HepG2 (cell line): ENCODE results near the gene NAT14. TPM values are rescaled to one million over a fixed set of nuclear protein-coding genes. Genes with fewer than 3 reads are reported as not detected.
A peak's percentile ranks its signal among the peaks of the same experiment; 100 is the strongest.

Source experiments
- ARNT2 ChIP-seq: sonication (generic); formaldehyde crosslinking; IDR thresholded peaks from 2 replicates; pipeline ENCODE4 v1.8.0; 2022; ENCODE audit warnings: mild to moderate bottlenecking, low read depth, missing genetic modification reagents, moderate library complexity
- ATAD3A ChIP-seq: sonication (generic); formaldehyde crosslinking; IDR thresholded peaks from 2 replicates; pipeline ENCODE4 v1.4.0; 2020; ENCODE audit warnings: missing genetic modification reagents
- BHLHE40 ChIP-seq: IDR thresholded peaks from 2 replicates; pipeline ENCODE4 v1.6.1; 2011; ENCODE audit warnings: low read length, improper control_type of control experiment
- CBX1 ChIP-seq: IDR thresholded peaks from one replicate; pipeline ENCODE4 v1.6.1; 2016; ENCODE audit warnings: antibody characterized with exemption, low read depth
- CEBPB ChIP-seq: IDR thresholded peaks from 2 replicates; pipeline ENCODE4 v1.6.1; 2011; ENCODE audit warnings: low read depth, low read length, improper control_type of control experiment, borderline replicate concordance
- ELF4 ChIP-seq: sonication (generic); formaldehyde crosslinking; IDR thresholded peaks from 2 replicates; pipeline ENCODE4 v1.5.0; 2020; ENCODE audit warnings: missing genetic modification reagents, mild to moderate bottlenecking, moderate library complexity, borderline replicate concordance
- FOXP1 ChIP-seq, 2 experiments: fragments of 450-650 bp in 1 of 2; IDR thresholded peaks; 2 replicates each; pipeline ENCODE4 v1.6.1; 2017 to 2018; ENCODE audit warnings: antibody characterized with exemption in 1 of 2
- GATA4 ChIP-seq: sonication (generic); IDR thresholded peaks from 2 replicates; pipeline ENCODE4 v1.6.1; 2016; ENCODE audit warnings: antibody characterized with exemption, low read depth, borderline replicate concordance
- KMT2B ChIP-seq: IDR thresholded peaks from 2 replicates; pipeline ENCODE4 v1.6.1; 2016; ENCODE audit warnings: missing genetic modification reagents, missing compliant biosample characterization
- NCOR1 ChIP-seq: fragments of 200-600 bp; sonication (generic); IDR thresholded peaks from 2 replicates; pipeline ENCODE4 v1.7.0; 2017; ENCODE audit warnings: antibody characterized with exemption, low read length, borderline replicate concordance
- SETDB1 ChIP-seq: sonication (generic); formaldehyde crosslinking; IDR thresholded peaks from 2 replicates; pipeline ENCODE4 v1.5.1; 2020; ENCODE audit warnings: missing genetic modification reagents, mild to moderate bottlenecking, borderline replicate concordance
- SMARCC2 ChIP-seq: fragments of 450-650 bp; IDR thresholded peaks from 2 replicates; pipeline ENCODE4 v1.6.1; 2017; ENCODE audit warnings: antibody characterized with exemption, mild to moderate bottlenecking
- TBX2 ChIP-seq: sonication (generic); formaldehyde crosslinking; IDR thresholded peaks from 2 replicates; pipeline ENCODE4 v1.5.0; 2020; ENCODE audit warnings: missing genetic modification reagents, mild to moderate bottlenecking, borderline replicate concordance
- ZNF446 ChIP-seq: sonication (generic); formaldehyde crosslinking; IDR thresholded peaks from 2 replicates; pipeline ENCODE4 v1.5.0; 2020; ENCODE audit warnings: mild to moderate bottlenecking, missing genetic modification reagents
- ZNF530 ChIP-seq: sonication (generic); formaldehyde crosslinking; IDR thresholded peaks from 2 replicates; pipeline ENCODE4 v1.5.0; 2020; ENCODE audit warnings: low read depth, mild to moderate bottlenecking, missing genetic modification reagents
- ZNF672 ChIP-seq: sonication (generic); formaldehyde crosslinking; IDR thresholded peaks from 2 replicates; pipeline ENCODE4 v1.8.1; 2022; ENCODE audit warnings: missing genetic modification reagents
- ZNF724P ChIP-seq: sonication (generic); formaldehyde crosslinking; IDR thresholded peaks from 2 replicates; pipeline ENCODE4 v1.8.0; 2022; ENCODE audit warnings: missing genetic modification reagents, borderline replicate concordance
- polyA plus RNA-seq, 8 experiments: library from polyadenylated mRNA; depleted of rRNA in 3 of 8; stranded (reverse) in 7 of 8; unstranded in 1 of 8; fragments of >200 nt; fragmentation: Illumina TruSeq in 4 of 8; extraction: Trizol in 4 of 8; gene quantifications; 2 replicates each; pipeline versions ENCODE4 v1.2.1 to v1.2.3, GENCODE V29; 2011 to 2016; ENCODE audit warnings: low read depth in 4 of 8, missing spikeins in 1 of 8, mixed read lengths in 1 of 8; ENCODE audit not compliant: insufficient read depth in 1 of 8
- total RNA-seq, 5 experiments: library from RNA; depleted of rRNA; stranded (reverse); fragments of >200 nt; fragmentation: Illumina TruSeq; extraction: Trizol; gene quantifications; 2 replicates each; pipeline ENCODE4 v1.2.3, GENCODE V29; 2016; ENCODE audit warnings: low read depth in 1 of 5
- TF ChIP-seq, protein P1 (sequence below): IDR thresholded peaks from 2 replicates; pipeline ENCODE4 v1.6.1; 2012; ENCODE audit warnings: inconsistent platforms
- TF ChIP-seq, protein P2 (sequence below), 2 experiments: sonication (generic) in 1 of 2; formaldehyde crosslinking in 1 of 2; IDR thresholded peaks; 2 replicates each; pipeline versions ENCODE4 v1.5.1 to v1.6.1; 2011 to 2020; ENCODE audit warnings: borderline replicate concordance in 1 of 2, low read depth in 1 of 2, low read length in 1 of 2, mild to moderate bottlenecking in 1 of 2, missing genetic modification reagents in 1 of 2, moderate library complexity in 1 of 2
- TF ChIP-seq, protein P3 (sequence below): sonication (generic); formaldehyde crosslinking; IDR thresholded peaks from 2 replicates; pipeline ENCODE4 v1.8.1; 2022; ENCODE audit warnings: low read depth, mild to moderate bottlenecking, missing genetic modification reagents
- TF ChIP-seq, protein P4 (sequence below): sonication (generic); formaldehyde crosslinking; IDR thresholded peaks from 2 replicates; pipeline ENCODE4 v1.4.0; 2020; ENCODE audit warnings: missing genetic modification reagents
- TF ChIP-seq, protein P5 (sequence below): sonication (generic); formaldehyde crosslinking; IDR thresholded peaks from 2 replicates; pipeline ENCODE4 v1.8.1; 2022; ENCODE audit warnings: mild to moderate bottlenecking, missing genetic modification reagents

The NAT14 gene
- total and polyA plus RNA-seq, 2 of the 13 experiments (the other 11 are each of a cell fraction or from before 2014, with no cell fraction given): 20.7 to 22.3 TPM

DNA sequence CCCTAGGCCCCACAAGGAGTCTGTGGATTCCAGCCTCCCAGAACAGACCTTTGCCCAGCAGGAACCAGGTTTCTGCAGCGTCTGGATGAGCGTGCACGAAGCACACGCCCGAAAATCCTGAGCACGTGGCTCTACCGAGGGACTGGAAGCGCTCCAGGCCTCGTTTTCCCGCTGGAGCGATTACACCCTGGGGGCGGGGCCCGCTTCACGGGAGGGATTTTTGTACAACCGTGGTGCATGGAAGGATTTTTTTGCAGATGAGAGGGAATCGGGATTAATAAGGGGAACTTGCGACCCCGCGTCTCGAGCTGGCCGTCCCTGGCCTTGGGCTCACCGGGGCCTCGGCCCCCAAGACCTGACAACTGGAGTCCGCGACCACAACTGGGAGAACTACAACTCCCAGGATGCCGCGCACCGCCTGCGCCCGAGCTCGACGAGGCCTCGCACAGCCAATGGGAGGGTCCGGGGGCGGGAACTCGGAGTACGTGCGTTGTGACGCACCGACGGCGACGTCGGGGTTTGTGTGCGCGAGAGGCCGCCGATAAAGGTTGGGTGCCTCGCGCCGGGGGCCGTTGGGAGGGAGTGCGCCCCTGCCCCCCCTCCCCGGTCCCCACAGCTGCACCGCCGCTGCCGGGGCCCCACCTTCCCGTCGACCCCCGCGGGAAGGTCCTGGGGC, 8.8 kb upstream of the NAT14 start, which contains the start of gene ZNF628 (continued):
- TF ChIP-seq, protein P1, sequence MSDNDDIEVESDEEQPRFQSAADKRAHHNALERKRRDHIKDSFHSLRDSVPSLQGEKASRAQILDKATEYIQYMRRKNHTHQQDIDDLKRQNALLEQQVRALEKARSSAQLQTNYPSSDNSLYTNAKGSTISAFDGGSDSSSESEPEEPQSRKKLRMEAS: peak; percentile 100
- TF ChIP-seq ZNF724P (CRISPR knock-in tag) (peak; percentile 35; the same call in 1 of the 2 replicates), TBX2 (CRISPR knock-in tag) (peak; percentile 83), GATA4 (no peak), SETDB1 (CRISPR knock-in tag) (no peak), NCOR1 (no peak), FOXP1 (IDR thresholded peaks at IDR 0.05) (no peak), FOXP1 (CRISPR knock-in tag; IDR thresholded peaks at IDR 0.05) (no peak; the same call in 1 of the 2 replicates), ARNT2 (peak; percentile 71), SMARCC2 (no peak), BHLHE40 (no peak), CEBPB (no peak), ELF4 (CRISPR knock-in tag) (peak; percentile 86; the same call in 1 of the 2 replicates), CBX1 (no peak), ATAD3A (CRISPR knock-in tag) (no peak), ZNF446 (CRISPR knock-in tag) (0 out of 2 replicates have a peak, but pooled peaks have one; percentile 64), KMT2B (CRISPR knock-in tag) (peak; percentile 20; the same call in 1 of the 2 replicates), ZNF672 (no peak), ZNF530 (CRISPR knock-in tag) (no peak)
- TF ChIP-seq, protein P2, sequence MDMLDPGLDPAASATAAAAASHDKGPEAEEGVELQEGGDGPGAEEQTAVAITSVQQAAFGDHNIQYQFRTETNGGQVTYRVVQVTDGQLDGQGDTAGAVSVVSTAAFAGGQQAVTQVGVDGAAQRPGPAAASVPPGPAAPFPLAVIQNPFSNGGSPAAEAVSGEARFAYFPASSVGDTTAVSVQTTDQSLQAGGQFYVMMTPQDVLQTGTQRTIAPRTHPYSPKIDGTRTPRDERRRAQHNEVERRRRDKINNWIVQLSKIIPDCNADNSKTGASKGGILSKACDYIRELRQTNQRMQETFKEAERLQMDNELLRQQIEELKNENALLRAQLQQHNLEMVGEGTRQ (IDR thresholded peaks at IDR 0.05; ENCODE audit: low read depth, low read length): no peak
- TF ChIP-seq, protein P2 (CRISPR knock-in tag; IDR thresholded peaks at IDR 0.05; ENCODE audit: borderline replicate concordance): no peak; the same call in 1 of the 2 replicates
- TF ChIP-seq, protein P3, sequence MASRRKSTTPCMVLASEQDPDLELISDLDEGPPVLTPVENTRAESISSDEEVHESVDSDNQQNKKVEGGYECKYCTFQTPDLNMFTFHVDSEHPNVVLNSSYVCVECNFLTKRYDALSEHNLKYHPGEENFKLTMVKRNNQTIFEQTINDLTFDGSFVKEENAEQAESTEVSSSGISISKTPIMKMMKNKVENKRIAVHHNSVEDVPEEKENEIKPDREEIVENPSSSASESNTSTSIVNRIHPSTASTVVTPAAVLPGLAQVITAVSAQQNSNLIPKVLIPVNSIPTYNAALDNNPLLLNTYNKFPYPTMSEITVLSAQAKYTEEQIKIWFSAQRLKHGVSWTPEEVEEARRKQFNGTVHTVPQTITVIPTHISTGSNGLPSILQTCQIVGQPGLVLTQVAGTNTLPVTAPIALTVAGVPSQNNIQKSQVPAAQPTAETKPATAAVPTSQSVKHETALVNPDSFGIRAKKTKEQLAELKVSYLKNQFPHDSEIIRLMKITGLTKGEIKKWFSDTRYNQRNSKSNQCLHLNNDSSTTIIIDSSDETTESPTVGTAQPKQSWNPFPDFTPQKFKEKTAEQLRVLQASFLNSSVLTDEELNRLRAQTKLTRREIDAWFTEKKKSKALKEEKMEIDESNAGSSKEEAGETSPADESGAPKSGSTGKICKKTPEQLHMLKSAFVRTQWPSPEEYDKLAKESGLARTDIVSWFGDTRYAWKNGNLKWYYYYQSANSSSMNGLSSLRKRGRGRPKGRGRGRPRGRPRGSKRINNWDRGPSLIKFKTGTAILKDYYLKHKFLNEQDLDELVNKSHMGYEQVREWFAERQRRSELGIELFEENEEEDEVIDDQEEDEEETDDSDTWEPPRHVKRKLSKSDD (CRISPR knock-in tag): 0 out of 2 replicates have a peak, but pooled peaks have one; percentile 28
- TF ChIP-seq, protein P4, sequence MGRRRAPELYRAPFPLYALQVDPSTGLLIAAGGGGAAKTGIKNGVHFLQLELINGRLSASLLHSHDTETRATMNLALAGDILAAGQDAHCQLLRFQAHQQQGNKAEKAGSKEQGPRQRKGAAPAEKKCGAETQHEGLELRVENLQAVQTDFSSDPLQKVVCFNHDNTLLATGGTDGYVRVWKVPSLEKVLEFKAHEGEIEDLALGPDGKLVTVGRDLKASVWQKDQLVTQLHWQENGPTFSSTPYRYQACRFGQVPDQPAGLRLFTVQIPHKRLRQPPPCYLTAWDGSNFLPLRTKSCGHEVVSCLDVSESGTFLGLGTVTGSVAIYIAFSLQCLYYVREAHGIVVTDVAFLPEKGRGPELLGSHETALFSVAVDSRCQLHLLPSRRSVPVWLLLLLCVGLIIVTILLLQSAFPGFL (CRISPR knock-in tag): no peak
- TF ChIP-seq, protein P5, sequence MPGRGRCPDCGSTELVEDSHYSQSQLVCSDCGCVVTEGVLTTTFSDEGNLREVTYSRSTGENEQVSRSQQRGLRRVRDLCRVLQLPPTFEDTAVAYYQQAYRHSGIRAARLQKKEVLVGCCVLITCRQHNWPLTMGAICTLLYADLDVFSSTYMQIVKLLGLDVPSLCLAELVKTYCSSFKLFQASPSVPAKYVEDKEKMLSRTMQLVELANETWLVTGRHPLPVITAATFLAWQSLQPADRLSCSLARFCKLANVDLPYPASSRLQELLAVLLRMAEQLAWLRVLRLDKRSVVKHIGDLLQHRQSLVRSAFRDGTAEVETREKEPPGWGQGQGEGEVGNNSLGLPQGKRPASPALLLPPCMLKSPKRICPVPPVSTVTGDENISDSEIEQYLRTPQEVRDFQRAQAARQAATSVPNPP (CRISPR knock-in tag): peak; percentile 68; the same call in 1 of the 2 replicates
